D721Med (cell line): Measurements from ENCODE around the gene SLC29A1.

Experiments used
- DNase-seq: peaks from one replicate; pipeline ENCODE4 v3.0.0; 2011; ENCODE audit warnings: low spot score; ENCODE audit not compliant: insufficient read length
- FAIRE-seq: peaks from 2 replicates; lab custom pipeline; 2011; peaks lifted over from hg19 to GRCh38; lab: Jason Lieb, UNC
- TF ChIP-seq, protein P1 (sequence below): IDR thresholded peaks from 2 replicates; pipeline ENCODE4 v1.5.1; 2012; ENCODE audit warnings: mild to moderate bottlenecking, control low read depth; ENCODE audit not compliant: insufficient read depth; ENCODE audit errors: missing control alignments

Gene SLC29A1

DNA sequence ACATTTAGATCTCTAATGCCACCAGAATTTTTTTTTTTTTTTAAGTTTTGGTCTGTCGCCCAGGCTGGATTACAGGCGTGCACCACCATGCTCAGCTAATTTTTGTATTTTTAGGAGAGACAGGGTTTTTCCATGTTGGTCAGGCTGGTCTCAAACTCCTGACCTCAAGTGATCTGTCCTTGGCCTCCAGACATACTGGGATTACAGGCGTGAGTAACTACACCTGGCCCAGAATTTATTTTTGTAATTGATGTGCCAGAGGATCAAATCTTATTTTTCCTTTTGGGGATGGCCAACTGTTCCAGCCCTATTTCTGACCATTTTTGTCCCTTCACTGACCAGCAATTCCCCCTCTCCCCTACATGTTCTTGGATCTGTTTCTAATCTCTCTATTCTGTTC is 24.7 kb upstream of the SLC29A1 start:
- DNase-seq, result no peak
- no peak for FAIRE-seq
- TF ChIP-seq, protein P1, sequence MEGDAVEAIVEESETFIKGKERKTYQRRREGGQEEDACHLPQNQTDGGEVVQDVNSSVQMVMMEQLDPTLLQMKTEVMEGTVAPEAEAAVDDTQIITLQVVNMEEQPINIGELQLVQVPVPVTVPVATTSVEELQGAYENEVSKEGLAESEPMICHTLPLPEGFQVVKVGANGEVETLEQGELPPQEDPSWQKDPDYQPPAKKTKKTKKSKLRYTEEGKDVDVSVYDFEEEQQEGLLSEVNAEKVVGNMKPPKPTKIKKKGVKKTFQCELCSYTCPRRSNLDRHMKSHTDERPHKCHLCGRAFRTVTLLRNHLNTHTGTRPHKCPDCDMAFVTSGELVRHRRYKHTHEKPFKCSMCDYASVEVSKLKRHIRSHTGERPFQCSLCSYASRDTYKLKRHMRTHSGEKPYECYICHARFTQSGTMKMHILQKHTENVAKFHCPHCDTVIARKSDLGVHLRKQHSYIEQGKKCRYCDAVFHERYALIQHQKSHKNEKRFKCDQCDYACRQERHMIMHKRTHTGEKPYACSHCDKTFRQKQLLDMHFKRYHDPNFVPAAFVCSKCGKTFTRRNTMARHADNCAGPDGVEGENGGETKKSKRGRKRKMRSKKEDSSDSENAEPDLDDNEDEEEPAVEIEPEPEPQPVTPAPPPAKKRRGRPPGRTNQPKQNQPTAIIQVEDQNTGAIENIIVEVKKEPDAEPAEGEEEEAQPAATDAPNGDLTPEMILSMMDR, result no peak

DNA sequence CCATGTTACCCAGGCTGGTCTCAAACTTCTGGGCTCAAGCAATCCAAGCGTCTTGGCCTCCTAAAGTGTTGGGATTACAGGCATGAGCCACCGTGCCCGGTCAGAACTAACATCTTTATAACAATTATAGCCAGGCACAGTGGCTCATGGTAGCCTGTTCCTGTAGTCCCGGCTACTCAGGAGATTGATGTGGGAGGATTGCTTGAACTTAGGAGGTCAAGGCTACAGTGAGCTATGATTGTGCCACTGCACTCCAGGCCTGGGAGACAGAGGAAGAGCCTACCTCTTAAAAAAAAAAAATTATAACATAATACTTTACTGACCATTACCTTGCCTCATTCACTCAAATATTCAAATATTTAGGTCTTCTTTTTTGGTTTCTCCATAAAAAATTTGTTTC is 23.5 kb upstream of the SLC29A1 start:
- no peak for DNase-seq
- TF ChIP-seq, protein P1, result no peak
- FAIRE-seq, result no peak

DNA sequence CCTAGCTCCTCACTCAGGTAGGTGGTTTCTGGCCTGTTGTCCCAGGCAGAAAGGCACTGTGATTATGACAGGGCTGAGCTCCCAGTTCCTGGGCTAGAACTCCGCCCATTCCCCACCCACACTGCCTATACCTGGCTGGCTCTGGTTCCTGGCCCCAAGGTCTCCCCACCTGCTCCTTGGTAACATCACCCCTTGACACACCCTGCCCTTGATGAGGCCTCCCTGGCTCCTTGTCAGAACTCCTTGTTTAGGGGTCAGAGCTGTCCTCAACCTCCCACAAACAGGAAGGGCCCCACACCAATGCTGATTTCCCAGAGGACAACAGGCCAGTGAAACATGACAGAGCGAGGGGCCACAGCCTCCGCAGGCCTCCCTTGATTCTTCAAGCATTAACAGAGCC is 22.2 kb upstream of the SLC29A1 start:
- TF ChIP-seq, protein P1, result no peak
- DNase-seq (no peak), FAIRE-seq (no peak)

DNA sequence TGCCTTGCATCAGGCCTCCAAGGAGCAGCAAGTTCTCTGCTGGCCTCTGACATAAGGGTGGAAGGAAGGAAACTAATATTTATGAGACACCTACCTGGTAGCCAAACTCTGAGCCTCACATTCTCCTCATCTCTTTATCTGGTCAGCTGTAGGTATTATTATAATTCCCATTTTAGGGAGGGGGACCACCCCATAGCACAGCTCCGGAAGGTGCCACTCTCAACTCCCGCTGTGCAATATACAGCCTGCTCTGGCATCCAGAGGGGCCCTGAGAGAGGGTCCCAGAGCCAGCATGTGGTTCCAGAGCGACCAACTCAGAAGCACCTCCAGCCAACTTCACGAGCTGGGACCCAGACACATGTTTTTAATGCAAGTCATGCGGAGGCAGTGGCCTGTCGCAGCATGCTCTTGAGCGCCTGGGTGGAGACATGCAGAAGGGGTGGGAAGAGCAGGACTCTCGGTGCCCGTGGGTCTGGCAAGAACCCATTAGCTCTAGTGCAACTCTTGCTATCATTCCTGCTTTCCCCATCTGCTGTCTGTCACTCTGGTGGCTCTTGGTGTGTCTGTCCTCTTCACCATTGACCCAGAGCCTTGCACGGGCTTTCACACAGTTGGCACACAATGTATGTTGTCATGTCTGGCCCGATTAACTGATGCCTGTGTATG is 21.6 kb upstream of the SLC29A1 start:
- TF ChIP-seq, protein P1, result no peak
- FAIRE-seq (no peak), DNase-seq (no peak)

DNA sequence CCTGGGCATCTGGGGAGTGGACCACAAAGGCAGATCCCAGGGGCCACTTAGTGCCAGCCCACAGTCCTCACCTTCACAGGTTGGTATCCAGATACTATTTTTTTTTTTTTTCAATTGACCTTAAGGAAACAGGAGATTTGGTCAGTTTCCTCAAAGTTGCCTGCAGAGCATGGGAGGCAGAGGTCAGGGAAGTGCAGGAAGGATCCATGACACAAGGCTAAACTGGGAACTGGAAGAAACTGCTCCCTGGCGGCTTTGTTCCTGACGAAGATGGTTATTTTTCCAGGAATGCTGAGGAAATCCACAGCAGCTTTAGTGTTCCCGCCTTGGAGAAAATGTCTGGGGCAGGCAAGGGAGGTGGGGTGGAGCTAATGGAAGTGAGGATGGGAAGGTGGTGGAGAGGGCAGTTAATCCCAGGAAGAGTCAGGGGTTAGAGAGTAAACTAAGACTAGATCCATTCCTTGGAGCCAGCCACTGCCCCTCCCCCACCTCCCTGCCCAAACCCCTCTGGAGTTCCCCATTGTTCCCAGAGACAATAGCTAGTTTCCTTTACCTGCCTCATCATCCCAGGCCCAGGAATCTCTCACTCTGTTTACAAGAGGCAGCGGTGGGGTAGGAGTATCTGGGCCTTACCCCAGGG is 20.9 kb upstream of the SLC29A1 start:
- TF ChIP-seq, protein P1, result no peak
- DNase-seq (no peak), FAIRE-seq (no peak)

DNA sequence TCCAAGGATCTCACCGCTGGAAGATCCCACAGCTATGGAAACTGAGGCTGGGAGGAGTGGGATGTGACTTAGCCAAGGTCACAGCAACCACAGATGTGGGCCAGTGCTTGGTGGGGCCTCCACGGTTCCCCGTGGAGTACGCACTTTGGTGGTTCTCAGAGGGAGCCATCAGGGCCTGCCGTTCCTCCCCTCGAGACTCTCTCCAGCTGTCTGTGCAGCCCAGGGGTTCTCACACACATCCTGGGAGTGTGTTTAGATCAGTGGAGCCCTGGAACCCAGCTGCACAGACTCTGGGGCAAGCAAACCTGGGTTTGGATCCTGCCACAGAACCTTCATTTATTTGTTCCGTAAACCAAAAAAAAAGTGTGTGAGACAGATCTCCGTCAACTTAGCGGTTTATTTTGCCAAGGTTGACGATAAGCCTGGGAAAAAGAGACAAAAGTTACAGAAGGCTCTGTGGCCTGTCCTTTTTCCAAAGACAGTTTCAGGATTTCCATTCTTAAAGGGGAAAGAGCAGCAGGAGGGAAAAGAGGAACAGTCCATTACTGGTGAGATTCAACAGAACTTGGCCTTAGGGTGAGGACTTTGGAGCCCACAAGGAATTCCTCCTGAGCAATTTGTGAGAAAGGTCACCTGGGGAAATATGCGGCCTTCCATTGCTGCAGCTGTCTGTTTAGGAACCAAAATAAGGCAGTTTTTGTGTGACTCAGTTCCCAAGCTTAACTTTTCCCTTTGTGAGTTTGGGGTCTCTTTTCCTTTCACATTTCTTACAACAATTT is 20.2 kb upstream of the SLC29A1 start:
- TF ChIP-seq, protein P1, result no peak
- DNase-seq, result no peak
- no peak for FAIRE-seq

DNA sequence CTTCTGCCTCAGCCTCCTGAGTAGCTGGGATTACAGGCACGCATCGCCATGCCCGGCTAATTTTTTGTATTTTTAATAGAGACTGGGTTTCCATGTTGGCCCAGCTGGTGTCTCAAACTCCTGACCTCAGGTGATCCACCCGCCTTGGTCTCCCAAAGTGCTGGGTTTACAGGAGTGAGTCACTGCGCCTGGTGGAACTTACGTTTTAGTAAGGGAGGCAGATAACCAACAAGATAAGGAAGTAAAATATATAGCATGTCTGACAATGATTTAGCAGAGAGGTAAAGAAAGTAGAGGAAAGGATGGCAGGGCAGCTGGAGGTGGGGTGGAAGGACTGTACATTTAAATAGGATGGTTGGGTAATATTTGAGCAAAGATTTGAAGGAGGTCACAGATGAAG is 19.4 kb upstream of the SLC29A1 start:
- TF ChIP-seq, protein P1, result no peak
- FAIRE-seq, result no peak
- DNase-seq, result no peak
